Progenitor cell of endocrine pancreas (in vitro differentiated cells): ENCODE results near the gene OGFOD1. TPM values are rescaled to one million over a fixed set of nuclear protein-coding genes. Genes with fewer than 3 reads are reported as not detected.

Experiments
- DNase-seq: peaks from one replicate; pipeline ENCODE4 v3.0.0; 2021; ENCODE audit warnings: low spot score; ENCODE audit not compliant: unreplicated experiment
- H3K27ac Mint-ChIP-seq: 2 replicates; pipeline ENCODE4 v1.8.0; 2021; ENCODE audit warnings: mild to moderate bottlenecking, moderate library complexity, mixed read lengths
- H3K27me3 Mint-ChIP-seq: 2 replicates; pipeline ENCODE4 v1.8.0; 2021; ENCODE audit warnings: mixed read lengths
- H3K36me3 Mint-ChIP-seq: 2 replicates; pipeline ENCODE4 v1.8.0; 2022; ENCODE audit warnings: mixed read lengths; ENCODE audit not compliant: insufficient read depth
- H3K4me1 Mint-ChIP-seq: 2 replicates; pipeline ENCODE4 v1.8.0; 2021; ENCODE audit warnings: low read depth, mixed read lengths
- H3K4me3 Mint-ChIP-seq: 2 replicates; pipeline ENCODE4 v1.8.0; 2021; ENCODE audit warnings: low read depth, mild to moderate bottlenecking, moderate library complexity, mixed read lengths
- H3K9me3 Mint-ChIP-seq: 2 replicates; pipeline ENCODE4 v1.8.0; 2021; ENCODE audit warnings: low read depth, mixed read lengths
- long read RNA-seq: library from polyadenylated mRNA; unstranded; transcript quantifications from one replicate; pipeline ENCODE4 v2.0.0, GENCODE V29; 2020
- total RNA-seq: library from RNA; stranded (reverse); gene quantifications from 2 replicates; pipeline ENCODE4 v1.2.1, GENCODE V29; 2021
- TF ChIP-seq, protein P1 (sequence below): fragments of 200-600 bp; sonication (generic); IDR thresholded peaks from one replicate; pipeline ENCODE4 v1.5.0; 2021; ENCODE audit warnings: antibody characterized with exemption, mild to moderate bottlenecking; ENCODE audit not compliant: unreplicated experiment

Gene OGFOD1
- 32.0 and 33.6 TPM in 2 replicates for total RNA-seq
- long read RNA-seq, full-length matches to known transcripts, result 125 of 144 reads
- long read RNA-seq, partial matches to known transcripts, result 5 of 144 reads
- long read RNA-seq, other reads (novel, unspliced or antisense), result 14 of 144 reads

GRCh38 chr16:56450986-56451752 is at the start of gene OGFOD1, which contains the start of gene NUDT21:
Gene OGFOD1 (plus strand): TSS chr16:56451554. CDS start chr16:56451613, 59 bp downstream.
Gene NUDT21 (minus strand): TSS chr16:56451332. CDS start chr16:56451202, 130 bp downstream.
- H3K4me1 Mint-ChIP-seq, result peaks cover 38% of the 10 kb centered on the region
- H3K4me3 Mint-ChIP-seq, result peak within 1 kb of the TSS; percentile 92
- peak; percentile 78 for DNase-seq
- no peaks in the 10 kb centered on the region for H3K27me3 Mint-ChIP-seq
- no peaks in the 10 kb centered on the region for H3K9me3 Mint-ChIP-seq
- TF ChIP-seq, protein P1, sequence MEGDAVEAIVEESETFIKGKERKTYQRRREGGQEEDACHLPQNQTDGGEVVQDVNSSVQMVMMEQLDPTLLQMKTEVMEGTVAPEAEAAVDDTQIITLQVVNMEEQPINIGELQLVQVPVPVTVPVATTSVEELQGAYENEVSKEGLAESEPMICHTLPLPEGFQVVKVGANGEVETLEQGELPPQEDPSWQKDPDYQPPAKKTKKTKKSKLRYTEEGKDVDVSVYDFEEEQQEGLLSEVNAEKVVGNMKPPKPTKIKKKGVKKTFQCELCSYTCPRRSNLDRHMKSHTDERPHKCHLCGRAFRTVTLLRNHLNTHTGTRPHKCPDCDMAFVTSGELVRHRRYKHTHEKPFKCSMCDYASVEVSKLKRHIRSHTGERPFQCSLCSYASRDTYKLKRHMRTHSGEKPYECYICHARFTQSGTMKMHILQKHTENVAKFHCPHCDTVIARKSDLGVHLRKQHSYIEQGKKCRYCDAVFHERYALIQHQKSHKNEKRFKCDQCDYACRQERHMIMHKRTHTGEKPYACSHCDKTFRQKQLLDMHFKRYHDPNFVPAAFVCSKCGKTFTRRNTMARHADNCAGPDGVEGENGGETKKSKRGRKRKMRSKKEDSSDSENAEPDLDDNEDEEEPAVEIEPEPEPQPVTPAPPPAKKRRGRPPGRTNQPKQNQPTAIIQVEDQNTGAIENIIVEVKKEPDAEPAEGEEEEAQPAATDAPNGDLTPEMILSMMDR, result no peak
- peak within 1 kb of the TSS; percentile 98 for H3K27ac Mint-ChIP-seq
- peaks cover 11% of the 10 kb centered on the region for H3K36me3 Mint-ChIP-seq

- Mint-ChIP-seq H3K27me3 (no peaks in the 10 kb centered on the region), H3K4me1 (no peaks in the 10 kb centered on the region), H3K9me3 (no peaks in the 10 kb centered on the region), H3K4me3 (no peak overlapping the region), H3K36me3 (peaks cover 20% of the 10 kb centered on the region), H3K27ac (no peak overlapping the region)
- TF ChIP-seq, protein P1, result no peak
- no peak for DNase-seq
Observed at GRCh38 chr16:56405977-56406672, 45.2 kb upstream of the OGFOD1 start.

GRCh38 chr16:56408379-56409098 is 42.8 kb upstream of the OGFOD1 start:
- Mint-ChIP-seq H3K4me1 (no peaks in the 10 kb centered on the region), H3K9me3 (no peaks in the 10 kb centered on the region), H3K4me3 (no peak overlapping the region), H3K27ac (no peak overlapping the region), H3K36me3 (peaks cover 20% of the 10 kb centered on the region), H3K27me3 (no peaks in the 10 kb centered on the region)
- no peak for DNase-seq
- TF ChIP-seq, protein P1, result no peak

- TF ChIP-seq, protein P1, result no peak
- no peak for DNase-seq
- Mint-ChIP-seq H3K36me3 (peaks cover 22% of the 10 kb centered on the region), H3K9me3 (no peaks in the 10 kb centered on the region), H3K27me3 (no peaks in the 10 kb centered on the region), H3K27ac (no peak overlapping the region), H3K4me1 (no peaks in the 10 kb centered on the region), H3K4me3 (no peak overlapping the region)
Observed at GRCh38 chr16:56409195-56409594, 42.2 kb upstream of the OGFOD1 start.

- no peaks in the 10 kb centered on the region for H3K9me3 Mint-ChIP-seq
- DNase-seq, result no peak
- TF ChIP-seq, protein P1, result no peak
- H3K27ac Mint-ChIP-seq, result no peak overlapping the region
- peaks cover 18% of the 10 kb centered on the region for H3K36me3 Mint-ChIP-seq
- H3K4me3 Mint-ChIP-seq, result no peak overlapping the region
- peaks cover 3% of the 10 kb centered on the region for H3K4me1 Mint-ChIP-seq
- H3K27me3 Mint-ChIP-seq, result no peaks in the 10 kb centered on the region
Observed at GRCh38 chr16:56411123-56411522, 40.2 kb upstream of the OGFOD1 start.
